Esophagus muscularis mucosa (tissue), 4 donors: Measurements from ENCODE around the gene VPS26C. TPM values are rescaled to one million over a fixed set of nuclear protein-coding genes. Genes with fewer than 3 reads are reported as not detected.

Experiments
- DNase-seq: peaks from one replicate; pipeline ENCODE4 v3.0.0-alpha.2; 2017; ENCODE audit errors: extremely low spot score
- H3K27ac ChIP-seq, 4 donors: fragments of 200-600 bp; sonication (generic); replicated peaks in 1 of 4; 1 replicate in 3 of 4; 2 replicates in 1 of 4; pipeline ENCODE4 v1.5.1; 2016 to 2019; ENCODE audit warnings: mild to moderate bottlenecking in 1 of 4
- H3K27me3 ChIP-seq, 4 donors: fragments of 200-600 bp; sonication (generic); one replicate each; pipeline versions ENCODE4 v1.5.1 to v1.6.0; 2016 to 2019
- H3K36me3 ChIP-seq, 4 donors: fragments of 200-600 bp; sonication (generic); one replicate each; pipeline ENCODE4 v1.5.1; 2016 to 2019
- H3K4me1 ChIP-seq, 4 donors: fragments of 200-600 bp; sonication (generic); one replicate each; pipeline ENCODE4 v1.5.1; 2016 to 2019
- H3K4me3 ChIP-seq, 4 donors: fragments of 200-600 bp; sonication (generic); 1 replicate in 2 of 4; 2 replicates in 2 of 4; pipeline ENCODE4 v1.5.1; 2016 to 2019; ENCODE audit warnings: mild to moderate bottlenecking in 4 of 4, moderate library complexity in 1 of 4
- H3K9me3 ChIP-seq, 4 donors: fragments of 200-600 bp; sonication (generic); 1 replicate in 3 of 4; 2 replicates in 1 of 4; pipeline ENCODE4 v1.5.1; 2016 to 2019
- EP300 ChIP-seq: sonication (generic); formaldehyde crosslinking; IDR thresholded peaks from one replicate; pipeline ENCODE4 v1.6.1; 2017; ENCODE audit warnings: antibody characterized with exemption
- POLR2A ChIP-seq: fragments of 450-650 bp; IDR thresholded peaks from one replicate; pipeline ENCODE4 v1.6.1; 2017; ENCODE audit warnings: antibody characterized with exemption, moderate library complexity, mild to moderate bottlenecking, low read depth
- POLR2AphosphoS5 ChIP-seq, 2 donors: sonication (generic); formaldehyde crosslinking; IDR thresholded peaks; one replicate each; pipeline ENCODE4 v1.6.1; 2017; ENCODE audit warnings: antibody characterized with exemption in 2 of 2
- WGBS: methylation state at CpG from one replicate; pipeline ENCODE4 v1.1.5; 2018; 5-methylcytosine and 5-hydroxymethylcytosine counted together
- intact Hi-C: fragments of 100-400 bp; cut with DNase I; formaldehyde crosslinking; loops from one replicate; pipeline ENCODE4 v1.15.1; 2023
- total RNA-seq, 4 donors: library from RNA; depleted of rRNA; stranded (reverse); fragments of >200 nt; gene quantifications; one replicate each; pipeline versions ENCODE4 v1.1.0 to v1.2.1, GENCODE V29; 2016
- TF ChIP-seq, protein P1 (sequence below), 3 experiments: fragments of 200-600 bp in 2 of 3; fragments of 450-650 bp in 1 of 3; sonication (generic) in 2 of 3; IDR thresholded peaks; one replicate each; pipeline ENCODE4 v1.5.1; 2017 to 2019; ENCODE audit warnings: antibody characterized with exemption in 3 of 3, mild to moderate bottlenecking in 2 of 3, moderate library complexity in 1 of 3

VPS26C gene
- total RNA-seq, 4 donors from 2014 or later = 56.5 to 71.3 (median 59.7) TPM

DNA sequence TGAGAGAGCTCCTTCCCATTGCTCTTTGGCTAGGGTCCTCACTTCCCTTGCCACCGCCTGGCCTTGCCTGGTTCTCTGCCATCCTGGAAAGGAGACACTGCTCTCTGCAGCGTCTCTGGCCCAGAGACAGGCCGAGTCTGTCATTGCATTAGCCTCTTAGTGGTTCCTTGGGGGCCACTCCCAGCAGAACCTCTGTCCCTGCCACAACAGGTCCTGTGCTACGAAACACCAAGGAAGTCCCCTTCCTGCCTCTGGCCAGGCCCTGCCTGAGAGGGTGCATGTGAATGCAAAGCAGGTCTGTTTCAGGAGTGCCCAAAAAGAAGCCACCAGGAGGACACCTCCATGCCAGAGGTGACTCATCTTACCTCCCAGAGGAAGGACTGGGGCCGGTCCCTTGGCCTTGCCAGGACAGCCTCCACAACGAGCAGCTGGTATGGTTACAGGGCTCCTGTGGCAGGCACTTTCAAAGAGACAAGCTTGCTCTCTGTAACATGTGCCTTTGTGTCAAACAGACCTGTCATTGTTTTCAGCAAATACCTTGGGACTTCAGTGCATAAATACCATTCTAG, 59.6 kb downstream of the VPS26C start:
- H3K4me3 ChIP-seq = peak overlapping the region in 2 of 4 donors; percentile 14 to 27
- WGBS = 38% methylated on average over 3 of the region's 6 CpGs
- H3K27ac ChIP-seq = peak overlapping the region in 3 of 4 donors; percentile 37 to 41 (median 38)

DNA sequence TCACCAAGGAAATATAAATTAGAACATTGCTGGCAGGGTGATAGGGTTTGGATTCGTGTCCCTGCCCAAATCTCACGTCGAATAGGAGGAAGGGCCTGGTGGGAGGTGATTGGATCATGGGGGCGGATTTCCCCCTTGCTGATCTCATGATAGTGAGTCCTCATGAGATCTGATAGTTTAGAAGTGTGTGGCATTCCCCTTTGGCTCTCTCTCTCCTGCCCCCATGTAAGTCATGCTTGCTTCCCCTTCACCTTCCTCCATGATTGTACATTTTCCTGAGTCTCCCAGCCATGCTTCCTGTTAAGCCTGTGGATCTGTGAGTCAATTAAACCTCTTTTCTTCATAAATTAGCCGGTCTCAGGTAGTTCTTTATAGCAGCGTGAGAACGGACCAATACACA, 60.6 kb downstream of the VPS26C start:
- H3K27me3 ChIP-seq = no peaks in the 10 kb centered on the region
- intact Hi-C loops = no loop called here
- H3K9me3 ChIP-seq = peaks cover 0 to 5% (median 0%) of the 10 kb centered on the region in 4 donors
- TF ChIP-seq POLR2AphosphoS5 (IDR thresholded peaks at IDR 0.05) (no peak), EP300 (no peak), POLR2A (no peak)
- TF ChIP-seq, protein P1, sequence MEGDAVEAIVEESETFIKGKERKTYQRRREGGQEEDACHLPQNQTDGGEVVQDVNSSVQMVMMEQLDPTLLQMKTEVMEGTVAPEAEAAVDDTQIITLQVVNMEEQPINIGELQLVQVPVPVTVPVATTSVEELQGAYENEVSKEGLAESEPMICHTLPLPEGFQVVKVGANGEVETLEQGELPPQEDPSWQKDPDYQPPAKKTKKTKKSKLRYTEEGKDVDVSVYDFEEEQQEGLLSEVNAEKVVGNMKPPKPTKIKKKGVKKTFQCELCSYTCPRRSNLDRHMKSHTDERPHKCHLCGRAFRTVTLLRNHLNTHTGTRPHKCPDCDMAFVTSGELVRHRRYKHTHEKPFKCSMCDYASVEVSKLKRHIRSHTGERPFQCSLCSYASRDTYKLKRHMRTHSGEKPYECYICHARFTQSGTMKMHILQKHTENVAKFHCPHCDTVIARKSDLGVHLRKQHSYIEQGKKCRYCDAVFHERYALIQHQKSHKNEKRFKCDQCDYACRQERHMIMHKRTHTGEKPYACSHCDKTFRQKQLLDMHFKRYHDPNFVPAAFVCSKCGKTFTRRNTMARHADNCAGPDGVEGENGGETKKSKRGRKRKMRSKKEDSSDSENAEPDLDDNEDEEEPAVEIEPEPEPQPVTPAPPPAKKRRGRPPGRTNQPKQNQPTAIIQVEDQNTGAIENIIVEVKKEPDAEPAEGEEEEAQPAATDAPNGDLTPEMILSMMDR (IDR thresholded peaks at IDR 0.05) = no peak
- H3K27ac ChIP-seq = no peak overlapping the region
- no peak for DNase-seq
- 95% methylated on average over 7 of the region's 7 CpGs for WGBS
- H3K4me3 ChIP-seq = no peak overlapping the region
- peaks cover 0 to 18% (median 16%) of the 10 kb centered on the region in 4 donors for H3K36me3 ChIP-seq
- H3K4me1 ChIP-seq = peaks cover 13 to 19% (median 18%) of the 10 kb centered on the region in 4 donors

More for the DNA sequence above, 59.6 kb downstream of the VPS26C start:
- Histone ChIP-seq H3K9me3 (peaks cover 0 to 5% (median 0%) of the 10 kb centered on the region in 4 donors), H3K36me3 (peaks cover 0 to 8% (median 7%) of the 10 kb centered on the region in 4 donors), H3K4me1 (peaks cover 13 to 19% (median 18%) of the 10 kb centered on the region in 4 donors), H3K27me3 (no peaks in the 10 kb centered on the region)
- TF ChIP-seq POLR2A = no peak
- TF ChIP-seq, protein P1 (IDR thresholded peaks at IDR 0.05) = no peak
- DNase-seq = no peak
- intact Hi-C loops = no loop called here

DNA sequence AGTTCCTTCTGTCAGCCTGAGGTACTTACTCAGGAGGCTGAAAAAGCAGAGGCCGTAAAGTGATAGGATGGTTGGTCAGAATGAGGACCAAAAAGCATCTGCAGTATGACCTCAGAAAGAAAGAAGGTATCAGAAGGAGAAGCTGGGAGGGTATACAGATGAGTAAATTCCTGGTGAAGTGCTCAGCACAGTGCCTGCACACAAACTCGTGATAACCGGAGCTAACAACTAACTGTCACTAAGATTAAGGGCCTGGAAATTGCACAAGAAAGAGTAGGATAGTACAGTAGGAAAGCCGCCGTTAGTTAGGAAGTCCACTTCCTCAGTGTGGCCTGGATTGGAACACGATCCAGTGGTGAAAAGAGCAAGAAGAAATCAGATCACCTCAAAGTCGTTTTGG, 62.6 kb downstream of the VPS26C start:
- Histone ChIP-seq H3K27me3 (no peaks in the 10 kb centered on the region), H3K9me3 (no peaks in the 10 kb centered on the region), H3K4me1 (peaks cover 13 to 19% (median 18%) of the 10 kb centered on the region in 4 donors), H3K27ac (no peak overlapping the region), H3K4me3 (no peak overlapping the region), H3K36me3 (peaks cover 7 to 37% (median 31%) of the 10 kb centered on the region in 4 donors)
- intact Hi-C loops = no loop called here
- TF ChIP-seq POLR2A (no peak), EP300 (no peak), POLR2AphosphoS5 (IDR thresholded peaks at IDR 0.05) (no peak)
- TF ChIP-seq, protein P1 (IDR thresholded peaks at IDR 0.05) = no peak
- no peak for DNase-seq
- whole genome bisulfite sequencing = 88% methylated on average over 7 of the region's 7 CpGs

DNA sequence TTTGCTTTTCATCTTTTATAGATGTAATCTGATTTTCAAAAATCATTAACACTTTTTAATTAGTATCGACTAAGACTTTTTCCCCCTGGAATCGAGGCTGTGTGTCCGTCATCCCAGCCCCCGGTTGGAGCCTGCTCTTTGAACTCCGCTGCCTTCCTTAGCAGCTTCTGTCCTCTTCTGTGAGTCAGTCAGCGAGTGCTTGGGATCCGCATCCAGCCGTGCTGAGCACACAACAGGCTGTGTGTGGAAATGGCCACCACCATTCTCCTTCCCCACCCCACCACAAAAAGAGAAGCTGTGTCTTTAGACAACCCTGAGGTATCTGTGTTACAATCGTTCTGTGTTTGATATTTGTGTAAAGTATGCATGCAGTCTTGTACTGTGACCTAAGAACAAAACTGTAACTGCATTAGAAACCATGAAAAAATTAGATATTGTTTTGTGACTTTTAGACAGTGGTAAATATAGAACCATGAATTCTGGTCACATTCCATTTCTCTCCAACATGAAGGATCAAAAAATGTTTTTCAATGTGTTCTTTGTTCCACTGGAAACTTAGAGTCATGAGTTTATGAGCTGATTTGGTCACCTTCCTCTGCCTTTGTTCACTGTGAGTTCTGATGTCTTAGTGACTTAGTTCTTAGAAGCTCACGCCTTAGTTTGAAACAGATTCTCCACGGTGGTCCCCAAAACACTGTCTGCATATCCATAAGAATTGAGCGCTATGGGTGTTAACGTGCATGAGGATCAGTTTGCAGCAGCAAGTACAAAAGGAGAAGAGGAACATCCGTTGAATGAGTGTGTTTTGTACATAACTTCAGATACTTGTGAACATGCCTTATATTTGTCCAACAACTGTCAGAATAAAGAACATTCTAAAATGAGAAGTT, 64.7 kb downstream of the VPS26C start:
- H3K36me3 ChIP-seq = peaks cover 21 to 58% (median 48%) of the 10 kb centered on the region in 4 donors
- peaks cover 3 to 9% (median 6%) of the 10 kb centered on the region in 4 donors for H3K4me1 ChIP-seq
- H3K27ac ChIP-seq = no peak overlapping the region
- no peaks in the 10 kb centered on the region for H3K9me3 ChIP-seq
- no peaks in the 10 kb centered on the region for H3K27me3 ChIP-seq
- 89% methylated on average over 14 of the region's 14 CpGs for WGBS
- TF ChIP-seq, protein P1 (IDR thresholded peaks at IDR 0.05) = no peak
- TF ChIP-seq POLR2AphosphoS5 (IDR thresholded peaks at IDR 0.05) (no peak), POLR2A (no peak), EP300 (no peak)
- DNase-seq = peak; percentile 29
- intact Hi-C loops = no loop called here
- H3K4me3 ChIP-seq = no peak overlapping the region
